Mucosa of rectum (tissue), 2 donors: ENCODE data around the gene DLD.
A peak's percentile ranks its signal among the peaks of the same experiment; 100 is the strongest.

ENCODE experiments used
- H3K27ac ChIP-seq, 2 donors: one replicate each; pipeline ENCODE4 v1.7.0; 2013; ENCODE audit warnings: inconsistent platforms in 2 of 2, low read depth in 2 of 2, low read length in 2 of 2
- H3K27me3 ChIP-seq, 2 donors: one replicate each; pipeline ENCODE4 v1.7.0; 2013; ENCODE audit warnings: low read length in 2 of 2; ENCODE audit not compliant: control insufficient read depth in 2 of 2, insufficient read depth in 2 of 2
- H3K36me3 ChIP-seq, 2 donors: one replicate each; pipeline ENCODE4 v1.7.0; 2013; ENCODE audit warnings: low read length in 2 of 2; ENCODE audit not compliant: control insufficient read depth in 2 of 2, insufficient read depth in 2 of 2
- H3K4me1 ChIP-seq, 2 donors: one replicate each; pipeline ENCODE4 v1.7.0; 2013; ENCODE audit warnings: low read length in 2 of 2, mild to moderate bottlenecking in 1 of 2; ENCODE audit not compliant: control insufficient read depth in 2 of 2, insufficient read depth in 2 of 2
- H3K4me3 ChIP-seq, 2 donors: one replicate each; pipeline ENCODE4 v1.7.0; 2013; ENCODE audit warnings: low read length in 2 of 2
- H3K9ac ChIP-seq, 2 donors: one replicate each; pipeline ENCODE4 v1.7.0; 2013; ENCODE audit warnings: low read length in 2 of 2, low read depth in 1 of 2, mild to moderate bottlenecking in 1 of 2
- H3K9me3 ChIP-seq, 2 donors: one replicate each; pipeline ENCODE4 v1.7.0; 2013; ENCODE audit warnings: low read length in 2 of 2; ENCODE audit not compliant: control insufficient read depth in 2 of 2
- donor health status: healthy.
- donor health status: Normal muscosa, but diverticular disease.

DLD gene

GRCh38 chr7:107931740-107932515 is 40.9 kb downstream of the DLD start:
- Histone ChIP-seq H3K9ac (no peak overlapping the region), H3K27ac (no peak overlapping the region), H3K36me3 (peaks cover 39 to 44% of the 10 kb centered on the region in 2 donors), H3K9me3 (no peaks in the 10 kb centered on the region), H3K4me1 (no peaks in the 10 kb centered on the region), H3K27me3 (no peaks in the 10 kb centered on the region), H3K4me3 (no peak overlapping the region)

- H3K4me3 ChIP-seq = no peak overlapping the region
- no peaks in the 10 kb centered on the region for H3K9me3 ChIP-seq
- H3K4me1 ChIP-seq = no peaks in the 10 kb centered on the region
- H3K9ac ChIP-seq = no peak overlapping the region
- H3K27ac ChIP-seq = no peak overlapping the region
- H3K36me3 ChIP-seq = peaks cover 36 to 40% of the 10 kb centered on the region in 2 donors
- no peaks in the 10 kb centered on the region for H3K27me3 ChIP-seq
These were observed 41.8 kb downstream of the DLD start for GRCh38 chr7:107932805-107933204.

GRCh38 chr7:107933386-107934013 is 42.5 kb downstream of the DLD start:
- Histone ChIP-seq H3K9ac (no peak overlapping the region), H3K27me3 (no peaks in the 10 kb centered on the region), H3K36me3 (peaks cover 32 to 35% of the 10 kb centered on the region in 2 donors), H3K9me3 (no peaks in the 10 kb centered on the region), H3K4me1 (no peaks in the 10 kb centered on the region), H3K4me3 (no peak overlapping the region), H3K27ac (no peak overlapping the region)

GRCh38 chr7:107934991-107935770 is 44.2 kb downstream of the DLD start:
- no peak overlapping the region for H3K9ac ChIP-seq
- peaks cover 30 to 31% of the 10 kb centered on the region in 2 donors for H3K36me3 ChIP-seq
- H3K4me1 ChIP-seq = peaks cover 0 to 3% of the 10 kb centered on the region in 2 donors
- no peak overlapping the region for H3K27ac ChIP-seq
- H3K27me3 ChIP-seq = no peaks in the 10 kb centered on the region
- H3K4me3 ChIP-seq = no peak overlapping the region
- no peaks in the 10 kb centered on the region for H3K9me3 ChIP-seq

GRCh38 chr7:107936312-107936711 is 45.3 kb downstream of the DLD start:
- Histone ChIP-seq H3K36me3 (peaks cover 27 to 38% of the 10 kb centered on the region in 2 donors), H3K27ac (no peak overlapping the region), H3K9ac (no peak overlapping the region), H3K9me3 (no peaks in the 10 kb centered on the region), H3K4me3 (no peak overlapping the region), H3K27me3 (no peaks in the 10 kb centered on the region), H3K4me1 (peaks cover 0 to 3% of the 10 kb centered on the region in 2 donors)

GRCh38 chr7:107937531-107937930 is 46.5 kb downstream of the DLD start:
- Histone ChIP-seq H3K4me1 (peaks cover 0 to 3% of the 10 kb centered on the region in 2 donors), H3K4me3 (no peak overlapping the region), H3K27me3 (no peaks in the 10 kb centered on the region), H3K9ac (no peak overlapping the region), H3K27ac (no peak overlapping the region), H3K9me3 (no peaks in the 10 kb centered on the region), H3K36me3 (peaks cover 24 to 34% of the 10 kb centered on the region in 2 donors)

- peaks cover 0 to 3% of the 10 kb centered on the region in 2 donors for H3K4me1 ChIP-seq
These were observed 47.7 kb downstream of the DLD start for GRCh38 chr7:107938456-107939250.

GRCh38 chr7:107939573-107940489 is 48.8 kb downstream of the DLD start:
- Histone ChIP-seq H3K27ac (peak overlapping the region; percentile 61 to 65), H3K9ac (no peak overlapping the region), H3K4me1 (peaks cover 0 to 3% of the 10 kb centered on the region in 2 donors), H3K9me3 (no peaks in the 10 kb centered on the region), H3K27me3 (no peaks in the 10 kb centered on the region), H3K36me3 (peaks cover 29 to 37% of the 10 kb centered on the region in 2 donors), H3K4me3 (no peak overlapping the region)

More at GRCh38 chr7:107938456-107939250, 47.7 kb downstream of the DLD start:
- Histone ChIP-seq H3K9me3 (no peaks in the 10 kb centered on the region), H3K36me3 (peaks cover 26 to 29% of the 10 kb centered on the region in 2 donors), H3K4me3 (no peak overlapping the region), H3K27ac (peak overlapping the region; percentile 35 to 53), H3K27me3 (no peaks in the 10 kb centered on the region), H3K9ac (no peak overlapping the region)

GRCh38 chr7:107940951-107941350 is 50.0 kb downstream of the DLD start:
- H3K27me3 ChIP-seq = no peaks in the 10 kb centered on the region
- peaks cover 0 to 3% of the 10 kb centered on the region in 2 donors for H3K4me1 ChIP-seq
- no peak overlapping the region for H3K9ac ChIP-seq
- H3K4me3 ChIP-seq = no peak overlapping the region
- peaks cover 29 to 35% of the 10 kb centered on the region in 2 donors for H3K36me3 ChIP-seq
- no peak overlapping the region for H3K27ac ChIP-seq
- no peaks in the 10 kb centered on the region for H3K9me3 ChIP-seq
